Measurements from ENCODE around the gene PSMD7.

PSMD7 gene

GRCh38 chr16:74290356-74290755 is 6.3 kb upstream of the PSMD7 start:
- no peak for TF ChIP-seq CTCF (IDR thresholded peaks at IDR 0.05; ENCODE audit: control extremely low read depth, extremely low read depth, low read depth, missing control alignments)
- POLR2A ChIA-PET = no interaction called here
- CTCF ChIA-PET = interaction anchor here (4.3 kb wide), 1 partner anchor 15 kb away, joined by 16 read pairs; no protein-coding TSS in a partner anchor
- no peak for DNase-seq (ENCODE audit: extremely low spot score)

DNA sequence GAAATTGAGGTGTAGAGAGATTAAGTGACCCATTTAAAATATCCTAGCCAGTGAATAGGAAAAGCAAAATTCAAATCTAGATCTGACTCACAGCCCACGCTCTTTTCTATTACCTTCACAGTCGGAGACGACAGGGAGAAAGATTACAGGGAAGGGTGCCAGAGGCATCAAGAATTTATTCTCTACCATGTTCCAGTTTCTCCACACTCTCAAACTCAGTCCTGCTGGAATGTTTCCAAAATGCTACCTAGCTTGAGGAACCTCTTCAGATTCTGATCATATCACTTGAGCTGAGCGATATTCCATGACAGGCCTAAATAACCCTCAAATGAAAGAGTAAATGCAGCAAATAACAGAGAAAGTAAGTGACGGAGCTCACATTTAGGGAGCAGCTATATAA is 5.4 kb upstream of the PSMD7 start:
- TF ChIP-seq CTCF (IDR thresholded peaks at IDR 0.05; ENCODE audit: control extremely low read depth, extremely low read depth, low read depth, missing control alignments) = no peak
- ChIA-PET POLR2A (no interaction called here), CTCF (interaction anchor here (1.5 to 4.3 kb wide), 2 partner anchors 16 to 22 kb away, joined by 3 to 16 read pairs; no protein-coding TSS in a partner anchor)
- no peak for DNase-seq (ENCODE audit: extremely low spot score)

DNA sequence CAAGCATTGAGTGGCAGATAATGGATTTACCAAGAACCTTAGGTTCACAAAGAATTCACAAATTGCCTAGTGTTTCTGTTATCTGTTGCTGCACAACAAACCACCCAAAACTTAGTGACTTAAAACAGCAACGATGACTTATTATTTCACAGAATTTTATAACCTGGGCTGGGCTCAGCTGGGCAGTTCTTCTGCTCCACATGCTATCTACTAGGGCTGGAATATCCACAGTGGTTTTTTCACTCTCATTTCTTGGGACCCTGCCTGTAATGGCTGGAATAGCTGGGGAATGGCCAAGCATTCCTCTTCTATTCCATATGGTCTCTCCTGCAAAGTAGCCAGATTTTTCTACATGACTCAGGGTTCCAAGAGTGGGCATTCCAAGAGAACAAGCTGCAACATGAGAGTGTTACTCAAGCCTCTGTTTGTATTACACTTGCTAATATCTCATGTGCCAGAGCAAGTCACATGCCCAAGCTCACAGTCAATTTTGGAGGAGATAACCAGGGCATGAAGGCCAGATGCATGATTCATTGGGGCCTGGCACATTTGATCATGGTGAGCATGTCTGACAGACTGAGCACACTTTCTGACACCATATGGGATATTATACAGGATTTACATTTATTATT is 4.9 kb upstream of the PSMD7 start:
- TF ChIP-seq CTCF (IDR thresholded peaks at IDR 0.05; ENCODE audit: control extremely low read depth, extremely low read depth, low read depth, missing control alignments) = no peak
- CTCF ChIA-PET = interaction anchor here (1.5 to 4.3 kb wide), 2 partner anchors 17 to 23 kb away, joined by 3 to 16 read pairs; no protein-coding TSS in a partner anchor
- DNase-seq (ENCODE audit: extremely low spot score) = no peak
- POLR2A ChIA-PET = no interaction called here

DNA sequence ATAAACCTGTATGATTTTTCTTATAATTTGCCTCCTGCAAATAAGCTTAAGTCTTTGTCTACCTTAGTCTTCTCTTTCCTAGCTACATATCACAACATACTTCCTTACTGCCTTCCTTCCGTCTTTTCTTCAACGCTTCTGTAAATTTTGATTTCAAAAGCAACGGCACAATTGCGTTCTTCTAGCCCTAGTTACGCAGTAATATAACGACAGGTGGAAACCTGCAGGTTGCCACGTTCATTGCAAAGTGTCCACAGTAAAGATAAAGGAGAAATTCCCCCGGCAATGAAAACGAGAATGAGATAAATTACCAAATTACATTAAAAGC is 546 bp upstream of the PSMD7 start:
- no peak for DNase-seq (ENCODE audit: extremely low spot score)
- ChIA-PET POLR2A (no interaction called here), CTCF (interaction anchor here (2.0 kb wide), 1 partner anchor 20 kb away, joined by 6 read pairs; no protein-coding TSS in a partner anchor)
- TF ChIP-seq CTCF (IDR thresholded peaks at IDR 0.05; ENCODE audit: control extremely low read depth, extremely low read depth, low read depth, missing control alignments) = no peak

GRCh38 chr16:74297145-74297665 is 591 bp downstream of the PSMD7 start:
- no peak for TF ChIP-seq CTCF (IDR thresholded peaks at IDR 0.05; ENCODE audit: control extremely low read depth, extremely low read depth, low read depth, missing control alignments)
- peak; percentile 28 for DNase-seq (ENCODE audit: extremely low spot score)
- ChIA-PET CTCF (interaction anchor here (1.0 to 4.0 kb wide), 6 partner anchors 9 to 153 kb away, joined by 3 to 38 read pairs (median 4); no protein-coding TSS in a partner anchor), POLR2A (no interaction called here)

DNA sequence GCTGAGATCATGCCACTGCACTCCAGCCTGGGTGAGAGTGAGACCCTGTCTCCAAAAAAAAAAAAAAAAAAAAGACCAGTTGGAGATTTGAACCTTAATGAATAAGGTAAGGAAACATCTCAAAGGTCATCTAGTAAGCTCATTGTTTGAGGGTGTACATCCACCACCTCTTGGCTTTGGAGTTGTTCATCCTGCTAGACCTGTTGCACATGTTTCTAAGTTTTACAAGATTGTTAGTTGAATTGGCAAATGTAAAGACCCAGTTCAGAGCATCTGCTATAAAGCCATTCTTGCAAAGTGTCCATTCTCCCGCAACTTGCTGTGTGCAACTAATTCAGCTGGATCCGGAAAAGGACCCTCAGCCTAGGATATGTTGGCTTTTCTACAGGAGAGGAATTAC is 1.5 kb downstream of the PSMD7 start:
- ChIA-PET CTCF (interaction anchor here (1.4 to 4.0 kb wide), 3 partner anchors 11 to 56 kb away, joined by 3 to 38 read pairs (median 6); no protein-coding TSS in a partner anchor), POLR2A (interaction anchor here (0.6 kb wide), 1 partner anchor 9 kb away, joined by 3 read pairs; no protein-coding TSS in a partner anchor)
- DNase-seq (ENCODE audit: extremely low spot score) = no peak
- TF ChIP-seq CTCF (IDR thresholded peaks at IDR 0.05; ENCODE audit: control extremely low read depth, extremely low read depth, low read depth, missing control alignments) = no peak

Measured in GM10248 (cell line).